Measurements from ENCODE around the gene MAPK1. TPM values are rescaled to one million over a fixed set of nuclear protein-coding genes. Genes with fewer than 3 reads are reported as not detected.
"Not testable (repeated sequence)": the region's sequence is repeated elsewhere in the genome, so short reads cannot be mapped to it uniquely, and the experiment has no call there.

MAPK1 gene
- total RNA-seq, 1 experiment from 2014 or later, result 136 TPM

GRCh38 chr22:21734540-21735199 is 132.8 kb downstream of the MAPK1 start:
- no peaks in the 10 kb centered on the region for H3K9me3 Mint-ChIP-seq (ENCODE audit: unreplicated experiment)

GRCh38 chr22:21731503-21731902 is 135.9 kb downstream of the MAPK1 start:
- Mint-ChIP-seq H3K4me1 (ENCODE audit: low read depth, unreplicated experiment) (peaks cover 11% of the 10 kb centered on the region), H3K27me3 (ENCODE audit: insufficient read depth, unreplicated experiment) (no peaks in the 10 kb centered on the region), H3K9me3 (ENCODE audit: unreplicated experiment) (no peaks in the 10 kb centered on the region), H3K4me3 (ENCODE audit: unreplicated experiment) (no peak overlapping the region), H3K36me3 (ENCODE audit: insufficient read depth, unreplicated experiment) (no peaks in the 10 kb centered on the region), H3K27ac (ENCODE audit: unreplicated experiment) (no peak overlapping the region)
- intact Hi-C loops (cut with micrococcal nuclease; ENCODE audit: unreplicated experiment), result no loop called here
- CTCF ChIA-PET, result no interaction called here
- no TSS peak for BruUV-seq (replicated peaks)
- POLR2A ChIA-PET, result no interaction called here
- H3K27me3 ChIP-seq (replicated peaks; ENCODE audit: control insufficient read depth, insufficient read depth, low read length), result no peaks in the 10 kb centered on the region
- no peaks in the 10 kb centered on the region for H3K36me3 ChIP-seq (ENCODE audit: control insufficient read depth, insufficient read depth, low read length)
- DNase-seq, result no peak
- no peak for TF ChIP-seq CTCF (IDR thresholded peaks at IDR 0.05; ENCODE audit: insufficient read depth in 1 of 2, low read depth in 1 of 2, low read length in 1 of 2, severe bottlenecking in 1 of 2, unreplicated experiment in 1 of 2)
- H3K4me1 ChIP-seq, result peaks cover 3% of the 10 kb centered on the region; the same call in 1 of the 2 replicates
- H3K9me3 ChIP-seq, result no peaks in the 10 kb centered on the region
- H3K4me3 ChIP-seq (ENCODE audit: low read depth, low read length), result no peak overlapping the region

More at GRCh38 chr22:21734540-21735199, 132.8 kb downstream of the MAPK1 start:
- H3K27me3 Mint-ChIP-seq (ENCODE audit: insufficient read depth, unreplicated experiment), result no peaks in the 10 kb centered on the region
- Histone ChIP-seq H3K4me1 (peaks cover 3% of the 10 kb centered on the region; the same call in 1 of the 2 replicates), H3K36me3 (ENCODE audit: control insufficient read depth, insufficient read depth, low read length) (no peaks in the 10 kb centered on the region), H3K4me3 (ENCODE audit: low read depth, low read length) (peak overlapping the region; percentile 52), H3K27me3 (replicated peaks; ENCODE audit: control insufficient read depth, insufficient read depth, low read length) (no peaks in the 10 kb centered on the region), H3K9me3 (no peaks in the 10 kb centered on the region)
- H3K4me1 Mint-ChIP-seq (ENCODE audit: low read depth, unreplicated experiment), result peaks cover 8% of the 10 kb centered on the region
- H3K36me3 Mint-ChIP-seq (ENCODE audit: insufficient read depth, unreplicated experiment), result no peaks in the 10 kb centered on the region
- DNase-seq, result no peak
- no peak overlapping the region for H3K27ac Mint-ChIP-seq (ENCODE audit: unreplicated experiment)
- intact Hi-C loops (cut with micrococcal nuclease; ENCODE audit: unreplicated experiment), result loop anchor here (2.0 kb wide), 1 partner anchor 204 kb away; no protein-coding TSS in a partner anchor
- ChIA-PET POLR2A (interaction anchor here (0.6 kb wide), 1 partner anchor 37 kb away, joined by 4 read pairs; no protein-coding TSS in a partner anchor), CTCF (interaction anchor here (0.6 to 1.8 kb wide), 4 partner anchors 21 to 202 kb away, joined by 3 to 4 read pairs (median 4); no protein-coding TSS in a partner anchor)
- no peak for TF ChIP-seq CTCF (IDR thresholded peaks at IDR 0.05; ENCODE audit: insufficient read depth in 1 of 2, low read depth in 1 of 2, low read length in 1 of 2, severe bottlenecking in 1 of 2, unreplicated experiment in 1 of 2)
- BruUV-seq (replicated peaks), result TSS peak; percentile 49
- peak overlapping the region; percentile 82 for H3K4me3 Mint-ChIP-seq (ENCODE audit: unreplicated experiment)

GRCh38 chr22:21730535-21731308 is 136.7 kb downstream of the MAPK1 start:
- H3K27me3 ChIP-seq (replicated peaks; ENCODE audit: control insufficient read depth, insufficient read depth, low read length), result no peaks in the 10 kb centered on the region
- H3K27ac Mint-ChIP-seq (ENCODE audit: unreplicated experiment), result no peak overlapping the region
- no peaks in the 10 kb centered on the region for H3K9me3 ChIP-seq
- H3K4me1 ChIP-seq, result no peaks in the 10 kb centered on the region; the same call in 1 of the 2 replicates
- TF ChIP-seq CTCF (IDR thresholded peaks at IDR 0.05; ENCODE audit: insufficient read depth in 1 of 2, low read depth in 1 of 2, low read length in 1 of 2, severe bottlenecking in 1 of 2, unreplicated experiment in 1 of 2), result no peak
- H3K9me3 Mint-ChIP-seq (ENCODE audit: unreplicated experiment), result no peaks in the 10 kb centered on the region
- no TSS peak for BruUV-seq (replicated peaks)
- no peaks in the 10 kb centered on the region for H3K27me3 Mint-ChIP-seq (ENCODE audit: insufficient read depth, unreplicated experiment)
- H3K36me3 Mint-ChIP-seq (ENCODE audit: insufficient read depth, unreplicated experiment), result no peaks in the 10 kb centered on the region
- CTCF ChIA-PET, result no interaction called here
- intact Hi-C loops (cut with micrococcal nuclease; ENCODE audit: unreplicated experiment), result no loop called here
- H3K4me1 Mint-ChIP-seq (ENCODE audit: low read depth, unreplicated experiment), result peaks cover 12% of the 10 kb centered on the region
- H3K4me3 ChIP-seq (ENCODE audit: low read depth, low read length), result no peak overlapping the region
- H3K36me3 ChIP-seq (ENCODE audit: control insufficient read depth, insufficient read depth, low read length), result no peaks in the 10 kb centered on the region
- POLR2A ChIA-PET, result no interaction called here
- DNase-seq, result no peak
- H3K4me3 Mint-ChIP-seq (ENCODE audit: unreplicated experiment), result no peak overlapping the region

GRCh38 chr22:21729184-21729583 is 138.3 kb downstream of the MAPK1 start:
- H3K27ac Mint-ChIP-seq (ENCODE audit: unreplicated experiment); H3K9me3 Mint-ChIP-seq (ENCODE audit: unreplicated experiment); intact Hi-C loops (cut with micrococcal nuclease; ENCODE audit: unreplicated experiment); BruUV-seq (replicated peaks); H3K27me3 ChIP-seq (replicated peaks; ENCODE audit: control insufficient read depth, insufficient read depth, low read length); H3K36me3 Mint-ChIP-seq (ENCODE audit: insufficient read depth, unreplicated experiment); H3K4me3 Mint-ChIP-seq (ENCODE audit: unreplicated experiment); H3K36me3 ChIP-seq (ENCODE audit: control insufficient read depth, insufficient read depth, low read length); H3K4me1 Mint-ChIP-seq (ENCODE audit: low read depth, unreplicated experiment); DNase-seq; H3K9me3 ChIP-seq; H3K4me1 ChIP-seq; H3K4me3 ChIP-seq (ENCODE audit: low read depth, low read length); H3K27me3 Mint-ChIP-seq (ENCODE audit: insufficient read depth, unreplicated experiment): not testable (repeated sequence)
- CTCF ChIA-PET, result interaction anchor here (0.6 kb wide), 1 partner anchor 1272 kb away, joined by 5 read pairs; no protein-coding TSS in a partner anchor
- POLR2A ChIA-PET, result interaction anchor here (0.6 kb wide), 1 partner anchor 30 kb away, joined by 3 read pairs; no protein-coding TSS in a partner anchor
